HG02970 (cell line): Measurements from ENCODE around the gene ATP5PD.
"Not testable (repeated sequence)": the region's sequence is repeated elsewhere in the genome, so short reads cannot be mapped to it uniquely, and the experiment has no call there.

Source experiments
- ATAC-seq: cut with Tn5 transposase; IDR thresholded peaks from one replicate; pipeline ENCODE4 v1.9.1; 2021; ENCODE audit warnings: mild to moderate bottlenecking, moderate library complexity, moderate number of reproducible peaks; ENCODE audit not compliant: unreplicated experiment, low FRiP score

The ATP5PD gene

DNA sequence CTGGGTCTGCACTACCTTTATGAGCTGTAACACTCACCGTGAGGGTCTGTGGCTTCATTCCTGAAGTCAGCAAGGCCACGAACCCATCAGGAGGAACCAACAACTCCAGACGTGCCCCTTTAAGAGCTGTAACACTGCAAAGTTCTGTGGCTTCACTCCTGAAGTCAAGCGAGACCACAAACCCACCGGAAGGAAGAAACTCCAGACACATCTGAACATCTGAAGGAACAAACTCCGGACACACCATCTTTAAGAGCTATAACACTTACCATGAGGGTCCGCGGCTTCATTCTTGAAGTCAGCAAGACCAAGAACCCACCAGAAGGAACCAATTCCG is 21.4 kb downstream of the ATP5PD start:
- ATAC-seq = not testable (repeated sequence)

GRCh38 chr17:75024686-75025397 is 21.9 kb downstream of the ATP5PD start:
- ATAC-seq = no peak

- no peak for ATAC-seq
Observed at GRCh38 chr17:75020331-75021110, 26.2 kb downstream of the ATP5PD start.

- ATAC-seq = no peak
Observed at GRCh38 chr17:75019710-75020109, 27.1 kb downstream of the ATP5PD start.

DNA sequence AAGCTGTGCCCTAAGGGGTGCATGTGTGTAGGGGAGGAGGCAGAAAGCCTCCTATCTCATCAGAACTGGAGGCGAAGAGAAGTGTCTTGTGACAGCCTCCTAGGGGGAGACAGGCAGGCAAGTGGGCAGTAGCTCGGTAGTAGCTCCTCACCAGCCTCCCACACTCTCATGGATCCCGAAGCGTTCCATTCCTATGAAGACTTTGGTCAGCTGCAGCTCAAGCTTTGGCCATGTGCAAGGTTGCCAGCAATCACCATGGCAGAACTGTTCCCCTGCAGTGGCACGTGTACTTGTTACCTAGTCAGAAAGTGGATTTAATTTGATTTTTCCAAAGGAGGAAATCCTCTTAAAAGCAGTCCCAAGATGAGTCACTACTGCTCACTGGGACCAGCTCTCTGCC is 27.6 kb downstream of the ATP5PD start:
- no peak for ATAC-seq

DNA sequence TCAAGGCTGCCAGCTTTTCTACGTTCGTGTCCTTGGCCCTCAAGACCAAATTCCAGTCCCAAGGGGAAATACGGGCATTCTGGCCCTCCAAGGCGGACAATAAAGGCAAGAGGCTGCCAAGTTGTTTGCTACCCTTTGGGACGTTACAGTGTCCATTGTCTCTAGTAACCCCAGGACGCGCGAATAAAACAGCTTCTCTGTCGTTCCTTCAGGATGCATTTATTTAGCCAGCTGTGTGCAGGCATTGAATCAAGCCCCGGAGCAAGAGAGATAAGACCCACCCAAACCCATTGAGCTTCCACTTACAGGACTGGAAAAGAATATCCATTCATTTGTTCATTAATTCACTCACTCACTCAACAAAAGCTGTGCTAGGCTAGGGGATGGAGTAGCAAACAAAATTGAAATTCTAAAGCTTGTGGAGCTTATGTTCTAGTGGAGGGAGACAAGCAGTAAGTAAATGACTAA is 33.6 kb downstream of the ATP5PD start:
- ATAC-seq = no peak

DNA sequence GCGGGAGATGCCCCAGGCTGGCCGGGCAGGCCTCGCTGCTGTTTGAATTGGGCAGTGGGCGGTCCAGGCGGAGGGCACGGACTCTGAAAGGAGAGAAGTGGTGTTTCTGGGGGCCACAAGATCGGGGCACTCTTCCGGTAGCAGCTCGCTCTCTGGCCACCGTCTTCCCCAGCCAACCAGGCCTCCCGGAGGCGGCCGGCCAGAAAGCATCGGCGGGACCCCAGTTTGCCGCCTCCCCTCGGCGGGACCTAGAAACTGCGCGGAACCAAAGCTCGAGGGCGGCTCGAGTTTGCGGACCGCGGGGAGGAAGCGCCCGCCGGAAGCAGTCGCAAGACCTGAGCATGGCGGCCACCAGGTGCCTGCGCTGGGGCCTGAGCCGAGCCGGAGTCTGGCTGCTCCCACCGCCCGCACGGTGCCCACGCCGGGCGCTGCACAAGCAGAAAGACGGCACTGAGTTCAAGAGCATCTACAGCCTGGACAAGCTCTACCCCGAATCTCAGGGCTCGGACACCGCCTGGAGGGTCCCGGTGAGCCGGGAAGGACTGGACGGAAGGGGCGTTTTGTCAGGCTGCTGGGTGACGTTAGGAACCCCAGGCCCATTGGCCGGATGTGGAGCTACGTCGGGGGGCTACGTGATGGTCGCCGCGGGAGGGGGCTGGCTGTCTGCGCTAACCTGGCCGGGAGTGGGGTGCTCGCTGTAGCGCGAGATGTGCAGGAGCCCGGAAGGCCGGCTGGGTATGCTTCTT is 34.2 kb downstream of the ATP5PD start, which contains the start of gene MRPL58:
Gene MRPL58 (plus strand): TSS at position 325 of the 746 bp plus-strand sequence. CDS start 17 bp downstream, at position 342.
- peak; percentile 89 for ATAC-seq

GRCh38 chr17:75012096-75012345 is 34.7 kb downstream of the ATP5PD start:
- ATAC-seq = no peak

GRCh38 chr17:75011401-75012095 is 35.2 kb downstream of the ATP5PD start:
- ATAC-seq = no peak

DNA sequence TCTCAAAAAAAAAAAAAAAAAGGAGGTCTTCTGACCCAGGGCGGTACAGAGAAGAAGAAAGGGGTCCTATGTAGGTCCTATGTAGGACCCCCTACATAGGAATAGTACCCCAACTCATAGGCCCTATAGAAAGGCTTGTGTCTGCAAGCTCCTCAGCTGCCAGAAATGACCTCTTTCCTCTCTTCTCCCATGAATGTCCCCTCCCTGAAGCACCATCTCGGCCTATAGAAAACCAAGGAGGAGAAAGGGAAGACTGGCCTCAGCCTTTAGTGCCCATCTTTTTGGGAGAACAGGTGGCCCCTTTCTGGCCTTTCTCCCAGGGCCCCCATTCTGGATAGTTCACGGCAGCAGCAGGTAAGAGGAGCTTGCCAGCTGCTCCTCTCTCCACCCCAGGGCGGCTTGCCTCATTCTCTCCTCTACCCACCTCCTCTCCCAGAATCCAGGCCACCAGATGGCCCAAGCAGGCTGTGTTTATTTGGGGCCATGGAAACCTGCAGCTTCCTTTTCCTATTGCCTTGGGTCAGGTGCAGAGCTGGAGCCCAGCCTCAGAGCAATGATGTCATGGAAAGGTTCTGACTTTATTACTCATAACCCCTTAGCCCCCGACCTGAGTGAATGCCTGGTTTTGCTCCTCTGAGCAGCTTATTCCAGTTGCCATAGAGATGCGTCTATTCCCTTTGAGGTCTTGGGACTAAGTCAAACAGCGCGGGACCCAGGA is 35.9 kb downstream of the ATP5PD start:
- ATAC-seq = no peak

DNA sequence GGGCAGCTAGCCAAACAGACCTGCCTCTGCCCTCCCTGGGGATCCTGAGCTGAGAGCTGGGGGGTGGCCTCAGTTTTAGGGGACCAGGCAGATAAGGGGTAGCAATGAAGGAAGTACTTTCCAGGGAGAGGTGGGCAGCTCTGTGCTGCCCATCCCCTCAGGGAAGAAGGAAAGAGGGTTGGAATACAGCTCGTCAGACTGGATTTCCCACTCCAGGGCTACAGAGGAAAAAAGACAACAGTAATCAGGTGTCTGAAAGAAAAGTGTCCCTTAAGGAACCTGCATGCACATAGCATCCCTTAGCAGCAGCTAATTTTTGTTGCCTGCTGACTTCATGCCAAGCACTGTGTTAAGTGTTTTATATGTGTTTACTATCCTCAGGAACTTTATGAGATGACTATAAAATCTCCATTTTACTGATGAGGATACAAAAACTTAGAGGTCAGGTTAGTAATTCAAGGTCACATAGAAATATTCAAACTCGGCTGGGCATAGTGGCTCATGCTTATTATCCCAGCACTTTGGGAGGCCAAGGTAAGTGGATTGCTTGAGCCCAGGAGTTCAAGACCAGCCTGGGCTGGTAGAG is 37.5 kb downstream of the ATP5PD start:
- ATAC-seq = no peak

- ATAC-seq = no peak
Observed at GRCh38 chr17:75008373-75008772, 38.4 kb downstream of the ATP5PD start.

- ATAC-seq = no peak
Observed at GRCh38 chr17:75006653-75007052, 40.1 kb downstream of the ATP5PD start.

DNA sequence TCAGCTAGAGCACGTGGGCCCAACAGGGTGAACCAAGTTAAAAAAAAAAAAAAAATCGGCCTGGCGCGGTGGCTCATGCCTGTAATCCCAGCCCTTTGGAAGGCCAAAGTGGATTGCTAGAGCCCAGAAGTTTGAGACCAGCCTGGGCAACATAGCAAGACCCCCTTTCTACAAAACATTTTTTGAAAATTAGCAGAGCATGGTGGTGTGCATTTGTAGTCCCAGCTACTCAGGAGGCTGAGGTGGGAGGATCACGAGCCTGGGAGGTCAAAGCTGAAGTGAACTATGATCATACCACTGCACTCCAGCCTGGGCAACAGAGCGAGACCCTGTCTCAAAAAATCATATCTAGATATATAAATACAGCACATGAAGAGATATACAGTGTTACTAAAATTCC is 40.7 kb downstream of the ATP5PD start:
- ATAC-seq = not testable (repeated sequence)

- no peak for ATAC-seq
Observed at GRCh38 chr17:75005291-75005690, 41.5 kb downstream of the ATP5PD start.

- ATAC-seq = no peak
Observed at GRCh38 chr17:75004371-75004770, 42.4 kb downstream of the ATP5PD start.

DNA sequence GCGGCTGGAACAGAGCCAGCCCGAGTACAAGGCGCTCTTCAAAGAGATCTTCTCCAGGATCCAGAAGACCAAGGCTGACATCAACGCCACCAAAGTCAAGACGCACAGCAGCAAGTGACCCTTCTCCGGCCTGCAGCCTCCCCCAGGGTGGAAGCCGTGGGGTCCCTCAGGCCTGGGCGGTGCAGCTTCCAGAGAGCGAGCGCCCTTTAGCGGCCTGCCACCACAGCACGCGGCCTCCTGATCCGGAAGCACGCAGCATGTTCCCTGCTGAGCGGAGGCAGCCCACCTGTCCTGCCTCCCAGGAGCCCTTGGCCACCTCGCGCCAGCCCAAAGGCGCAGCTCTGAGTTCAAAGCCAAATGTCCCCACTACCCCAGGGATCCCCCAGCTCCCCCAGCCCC is 42.8 kb downstream of the ATP5PD start:
- ATAC-seq = no peak

- no peak for ATAC-seq
Observed at GRCh38 chr17:75003070-75003956, 43.5 kb downstream of the ATP5PD start.
